Measurements from ENCODE around the gene HBEGF.

DNA sequence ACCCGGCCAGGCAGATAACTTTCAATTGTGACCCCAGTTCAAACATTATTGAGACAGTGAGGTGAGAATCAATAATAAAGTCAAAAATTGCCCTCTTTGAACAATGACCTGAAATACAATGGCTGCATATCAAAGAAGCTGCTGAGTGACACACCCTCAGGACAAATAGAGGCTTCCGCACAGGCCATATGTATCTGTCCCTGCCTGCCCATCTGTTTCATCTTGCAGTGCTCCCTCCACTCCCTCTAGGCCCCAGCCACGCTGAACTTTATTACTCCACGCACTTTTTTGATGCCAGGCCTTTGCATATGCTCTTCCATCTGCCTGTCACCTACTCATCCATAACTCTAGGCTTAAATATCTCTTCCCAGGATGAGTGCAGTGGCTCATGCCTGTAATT is 27.6 kb downstream of the HBEGF start:
- TF ChIP-seq, protein P1, sequence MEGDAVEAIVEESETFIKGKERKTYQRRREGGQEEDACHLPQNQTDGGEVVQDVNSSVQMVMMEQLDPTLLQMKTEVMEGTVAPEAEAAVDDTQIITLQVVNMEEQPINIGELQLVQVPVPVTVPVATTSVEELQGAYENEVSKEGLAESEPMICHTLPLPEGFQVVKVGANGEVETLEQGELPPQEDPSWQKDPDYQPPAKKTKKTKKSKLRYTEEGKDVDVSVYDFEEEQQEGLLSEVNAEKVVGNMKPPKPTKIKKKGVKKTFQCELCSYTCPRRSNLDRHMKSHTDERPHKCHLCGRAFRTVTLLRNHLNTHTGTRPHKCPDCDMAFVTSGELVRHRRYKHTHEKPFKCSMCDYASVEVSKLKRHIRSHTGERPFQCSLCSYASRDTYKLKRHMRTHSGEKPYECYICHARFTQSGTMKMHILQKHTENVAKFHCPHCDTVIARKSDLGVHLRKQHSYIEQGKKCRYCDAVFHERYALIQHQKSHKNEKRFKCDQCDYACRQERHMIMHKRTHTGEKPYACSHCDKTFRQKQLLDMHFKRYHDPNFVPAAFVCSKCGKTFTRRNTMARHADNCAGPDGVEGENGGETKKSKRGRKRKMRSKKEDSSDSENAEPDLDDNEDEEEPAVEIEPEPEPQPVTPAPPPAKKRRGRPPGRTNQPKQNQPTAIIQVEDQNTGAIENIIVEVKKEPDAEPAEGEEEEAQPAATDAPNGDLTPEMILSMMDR (IDR thresholded peaks at IDR 0.05; ENCODE audit: low read depth, low read length, missing input control), result no peak
- TF ChIP-seq, protein P2, sequence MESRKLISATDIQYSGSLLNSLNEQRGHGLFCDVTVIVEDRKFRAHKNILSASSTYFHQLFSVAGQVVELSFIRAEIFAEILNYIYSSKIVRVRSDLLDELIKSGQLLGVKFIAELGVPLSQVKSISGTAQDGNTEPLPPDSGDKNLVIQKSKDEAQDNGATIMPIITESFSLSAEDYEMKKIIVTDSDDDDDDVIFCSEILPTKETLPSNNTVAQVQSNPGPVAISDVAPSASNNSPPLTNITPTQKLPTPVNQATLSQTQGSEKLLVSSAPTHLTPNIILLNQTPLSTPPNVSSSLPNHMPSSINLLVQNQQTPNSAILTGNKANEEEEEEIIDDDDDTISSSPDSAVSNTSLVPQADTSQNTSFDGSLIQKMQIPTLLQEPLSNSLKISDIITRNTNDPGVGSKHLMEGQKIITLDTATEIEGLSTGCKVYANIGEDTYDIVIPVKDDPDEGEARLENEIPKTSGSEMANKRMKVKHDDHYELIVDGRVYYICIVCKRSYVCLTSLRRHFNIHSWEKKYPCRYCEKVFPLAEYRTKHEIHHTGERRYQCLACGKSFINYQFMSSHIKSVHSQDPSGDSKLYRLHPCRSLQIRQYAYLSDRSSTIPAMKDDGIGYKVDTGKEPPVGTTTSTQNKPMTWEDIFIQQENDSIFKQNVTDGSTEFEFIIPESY (IDR thresholded peaks at IDR 0.05), result no peak
- TF ChIP-seq SP1 (IDR thresholded peaks at IDR 0.05), result no peak
- TF ChIP-seq, protein P3, sequence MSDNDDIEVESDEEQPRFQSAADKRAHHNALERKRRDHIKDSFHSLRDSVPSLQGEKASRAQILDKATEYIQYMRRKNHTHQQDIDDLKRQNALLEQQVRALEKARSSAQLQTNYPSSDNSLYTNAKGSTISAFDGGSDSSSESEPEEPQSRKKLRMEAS (IDR thresholded peaks at IDR 0.05), result no peak
- TF ChIP-seq TAF1 (conservative IDR thresholded peaks at IDR 0.05), result no peak
- no peak for TF ChIP-seq RAD21 (IDR thresholded peaks at IDR 0.05)

All from liver (tissue), 3 donors.